Measurements from ENCODE around the gene KLF13.

The KLF13 gene

GRCh38 chr15:31381801-31382712 lies 55.4 kb downstream of the KLF13 start:
- DNase-seq (ENCODE audit: low read depth in 2 of 2): no peak

DNA sequence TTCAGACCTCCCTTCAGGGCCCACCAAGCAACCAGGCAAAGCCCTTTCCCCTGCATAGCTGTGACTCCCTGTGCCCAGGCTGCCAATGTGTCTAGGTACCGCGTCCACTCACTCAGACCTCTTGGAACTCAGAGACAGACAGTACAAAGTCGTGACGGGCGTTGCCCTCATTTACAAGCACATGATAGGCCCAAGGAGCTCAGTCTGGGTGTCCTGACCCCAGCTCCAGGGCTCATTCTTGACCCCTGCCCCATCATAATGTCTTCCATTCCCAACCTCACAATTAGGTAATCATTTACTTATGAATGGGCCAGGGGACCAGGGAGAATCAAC lies 56.0 kb downstream of the KLF13 start:
- no peak for DNase-seq (ENCODE audit: low read depth in 2 of 2)

- no peak for DNase-seq (ENCODE audit: low read depth in 2 of 2)
Measured at GRCh38 chr15:31383139-31383538, 56.5 kb downstream of the KLF13 start.

GRCh38 chr15:31384568-31384967 lies 57.9 kb downstream of the KLF13 start:
- DNase-seq (ENCODE audit: low read depth in 2 of 2): no peak

DNA sequence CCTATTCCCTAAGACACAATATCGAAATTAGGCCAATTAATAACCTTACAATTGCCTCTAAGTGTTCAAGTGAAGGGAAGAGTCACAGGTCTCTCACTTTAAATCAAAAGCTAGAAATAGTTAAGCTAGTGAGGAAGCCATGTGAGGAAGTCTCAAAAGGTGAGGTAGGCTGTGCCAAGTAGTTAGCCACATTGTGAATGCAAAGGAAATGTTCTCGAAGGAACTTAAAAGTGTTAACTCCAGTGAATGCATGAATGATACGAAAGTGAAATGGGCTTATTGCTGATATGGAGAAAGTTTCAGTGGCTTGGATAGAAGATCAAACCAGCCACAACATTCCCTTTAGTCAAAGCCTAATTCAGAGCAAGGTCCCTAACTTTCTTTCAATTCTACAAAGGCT lies 59.1 kb downstream of the KLF13 start:
- no peak for DNase-seq (ENCODE audit: low read depth in 2 of 2)

GRCh38 chr15:31387092-31387478 lies 60.5 kb downstream of the KLF13 start:
- no peak for DNase-seq (ENCODE audit: low read depth in 2 of 2)

DNA sequence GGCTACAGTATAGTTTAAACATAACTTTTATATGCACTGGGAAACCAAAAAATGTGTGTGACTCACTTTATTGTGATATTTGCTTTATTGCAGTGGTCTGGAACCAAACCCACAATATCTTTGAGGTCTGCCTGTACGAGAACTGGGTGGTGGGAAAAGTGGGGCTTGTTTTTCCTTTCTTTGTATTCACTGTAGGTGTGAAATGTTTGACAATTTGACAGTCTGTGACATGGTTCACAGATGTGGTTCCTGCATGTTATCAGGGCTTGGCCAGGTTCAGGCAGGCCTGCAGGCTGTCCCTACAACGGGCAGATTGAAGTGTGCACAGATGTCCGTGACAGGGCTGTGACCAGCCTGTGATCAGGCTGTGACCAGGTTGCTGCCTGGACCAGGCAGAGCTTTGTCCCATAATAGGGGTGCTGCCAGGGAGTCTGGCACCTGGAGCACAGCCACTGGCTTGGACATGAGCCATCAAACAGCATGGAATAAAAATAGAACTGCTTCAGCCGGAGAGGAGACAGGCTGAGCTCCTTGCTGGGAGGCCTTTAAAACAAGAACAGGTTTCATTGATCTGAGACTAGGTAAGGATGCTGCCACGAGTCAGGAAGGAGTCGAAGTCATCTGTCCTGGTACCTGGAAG lies 61.0 kb downstream of the KLF13 start:
- DNase-seq (ENCODE audit: low read depth in 2 of 2): no peak

DNA sequence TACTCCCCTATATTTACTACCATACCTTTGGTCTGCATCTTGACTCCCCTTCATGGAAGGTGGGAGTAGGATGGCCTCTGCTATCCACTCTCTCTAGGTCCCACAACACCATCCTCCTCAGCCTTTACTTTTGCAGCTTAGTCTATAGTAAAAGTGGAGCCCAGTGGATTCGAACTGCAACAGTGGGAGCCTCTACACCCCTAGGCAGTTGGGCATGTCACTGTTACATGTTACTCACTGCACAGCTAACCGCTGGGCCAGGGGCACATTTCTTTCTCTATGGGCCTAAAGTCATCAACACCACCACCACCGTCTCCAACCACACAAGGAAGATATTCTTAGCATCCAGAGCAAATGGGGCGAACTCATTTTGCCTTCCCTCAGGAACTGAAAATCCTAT lies 62.9 kb downstream of the KLF13 start:
- no peak for DNase-seq (ENCODE audit: low read depth in 2 of 2)

DNA sequence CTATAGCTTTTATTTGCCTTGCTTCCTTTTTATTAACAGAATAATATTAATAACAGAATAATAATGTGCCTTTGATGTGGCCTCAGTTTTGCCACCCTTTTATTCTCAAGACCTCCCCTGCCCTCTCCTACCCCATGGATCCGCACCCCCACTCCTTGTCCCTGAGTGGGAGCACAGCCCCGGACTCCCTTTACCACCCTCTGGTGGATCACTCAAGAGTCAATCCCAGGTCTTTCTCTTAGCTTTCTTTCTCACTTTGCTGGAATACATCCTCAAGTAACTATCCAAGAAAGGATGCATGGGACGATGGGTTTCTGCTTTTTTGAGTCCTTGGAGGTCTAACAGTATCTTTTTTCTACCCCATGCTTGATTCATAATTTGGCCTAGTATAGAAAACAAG lies 63.4 kb downstream of the KLF13 start:
- no peak for DNase-seq (ENCODE audit: low read depth in 2 of 2)

DNA sequence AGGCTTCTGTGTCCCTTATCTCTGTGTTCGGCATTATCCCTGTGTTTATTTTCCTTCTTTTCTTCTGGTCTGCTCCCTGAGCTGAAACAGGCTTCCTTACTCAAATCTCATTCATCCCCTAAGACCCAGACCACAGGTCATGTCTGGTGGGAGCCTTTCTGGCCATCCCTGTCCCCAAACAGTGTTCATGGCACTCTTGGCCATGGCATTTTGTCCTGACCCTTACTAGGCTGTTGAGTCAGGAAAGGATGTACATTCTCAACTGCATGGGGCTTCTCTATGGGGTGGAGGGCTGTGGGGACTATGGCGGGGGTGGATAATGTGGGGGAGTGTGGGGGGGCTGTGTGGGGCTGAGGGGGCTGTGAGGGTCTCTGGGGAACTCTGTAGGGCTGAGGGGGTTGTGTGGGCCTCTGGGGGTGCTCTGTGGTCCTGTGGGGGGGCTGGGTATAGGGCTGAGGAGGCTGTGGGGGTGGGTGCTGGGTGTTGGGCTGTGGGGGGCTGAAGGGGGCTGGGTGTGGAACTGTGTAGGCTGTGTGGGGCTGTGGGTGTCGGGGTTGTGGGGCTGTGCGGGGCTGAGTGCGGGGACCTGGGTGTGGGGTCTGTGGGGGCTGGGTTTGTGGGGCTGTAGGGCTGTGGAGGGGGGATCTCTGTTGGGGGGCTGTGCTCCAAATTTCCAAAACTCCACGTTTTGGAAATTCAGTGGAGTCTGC lies 64.3 kb downstream of the KLF13 start:
- no peak for DNase-seq (ENCODE audit: low read depth in 2 of 2)

DNA sequence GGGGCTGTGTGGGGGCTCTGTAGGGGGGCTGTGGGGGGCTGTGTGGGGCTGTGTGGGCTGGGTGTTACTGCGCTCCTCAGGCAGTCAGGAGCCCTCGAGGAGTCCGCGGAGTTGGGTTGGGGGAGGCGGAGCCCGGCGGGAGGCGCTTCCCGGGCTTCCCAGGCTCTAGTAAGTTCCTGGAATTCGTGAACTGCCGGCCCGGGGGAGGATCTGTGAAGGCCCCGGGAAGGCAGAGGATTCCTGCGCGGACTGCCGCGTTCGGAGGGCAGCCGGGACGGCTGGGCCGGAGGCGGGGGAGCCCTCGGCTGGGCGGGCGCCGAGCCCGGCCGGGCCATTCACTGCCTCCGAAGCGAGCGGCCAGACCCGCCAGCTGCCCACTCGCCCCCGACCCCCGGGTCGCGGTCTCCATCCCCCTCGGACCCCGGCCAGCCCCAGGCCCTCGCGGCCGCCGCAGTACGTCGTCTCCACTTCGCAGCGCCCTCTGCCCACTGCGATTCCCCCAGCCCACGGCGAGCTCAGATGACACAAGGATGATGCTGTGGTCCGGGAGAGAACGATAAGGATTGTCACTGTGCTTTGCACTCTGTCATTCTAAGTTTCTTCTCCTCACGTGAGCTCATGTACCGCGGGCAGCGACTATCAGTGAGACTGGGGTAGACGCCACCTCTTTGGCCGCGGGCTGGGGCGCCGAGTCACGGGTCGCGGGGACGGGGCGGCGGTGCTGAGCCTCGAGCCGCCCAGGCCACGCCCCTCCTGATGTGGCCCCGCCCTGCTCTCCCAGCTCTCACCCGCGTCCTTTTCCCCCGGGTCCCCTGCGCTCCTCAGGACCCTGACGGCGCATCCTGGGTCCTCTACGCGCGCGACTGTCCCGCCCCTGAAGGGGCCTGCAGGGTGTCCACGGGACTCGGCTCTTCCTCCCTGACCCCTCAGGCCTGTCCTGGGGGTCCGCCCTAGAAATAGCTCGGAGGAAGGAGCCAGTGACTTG lies 65.3 kb downstream of the KLF13 start:
- DNase-seq (ENCODE audit: low read depth in 2 of 2): peak; percentile 60 to 67

DNA sequence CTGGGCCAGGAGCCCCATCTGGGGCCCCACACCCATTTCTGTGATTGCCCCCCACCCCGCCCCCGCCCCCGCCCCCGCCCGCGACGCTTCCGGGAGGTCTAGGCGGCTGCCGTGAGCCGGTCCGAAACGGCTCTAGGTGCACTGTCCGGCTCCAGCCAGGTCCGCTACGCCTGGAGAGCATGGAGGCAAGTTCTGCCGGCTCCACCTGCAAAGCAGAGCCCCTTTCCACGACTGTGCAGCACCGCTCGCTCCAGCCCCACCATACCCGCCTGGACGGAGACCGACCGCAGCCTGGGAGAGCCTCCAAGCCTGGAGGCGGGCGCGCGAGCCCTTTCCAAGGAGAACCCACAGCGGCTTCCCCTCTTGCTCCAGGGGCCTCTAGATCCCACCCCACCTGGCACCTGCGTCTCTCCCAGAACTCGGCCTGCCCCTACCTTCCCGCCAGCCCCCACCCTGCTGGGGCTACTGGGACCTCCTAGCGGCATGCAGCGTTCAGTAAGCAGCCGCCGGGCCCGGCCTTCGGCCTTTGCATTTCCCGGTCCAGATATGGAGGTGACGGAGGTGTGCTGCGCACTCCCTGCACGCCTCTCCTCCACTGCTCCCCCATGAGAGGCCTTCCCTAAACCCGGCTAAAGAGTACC lies 66.2 kb downstream of the KLF13 start:
- DNase-seq (ENCODE audit: low read depth in 2 of 2): no peak

- DNase-seq (ENCODE audit: low read depth in 2 of 2): no peak
Measured at GRCh38 chr15:31393444-31394091, 66.9 kb downstream of the KLF13 start.

DNA sequence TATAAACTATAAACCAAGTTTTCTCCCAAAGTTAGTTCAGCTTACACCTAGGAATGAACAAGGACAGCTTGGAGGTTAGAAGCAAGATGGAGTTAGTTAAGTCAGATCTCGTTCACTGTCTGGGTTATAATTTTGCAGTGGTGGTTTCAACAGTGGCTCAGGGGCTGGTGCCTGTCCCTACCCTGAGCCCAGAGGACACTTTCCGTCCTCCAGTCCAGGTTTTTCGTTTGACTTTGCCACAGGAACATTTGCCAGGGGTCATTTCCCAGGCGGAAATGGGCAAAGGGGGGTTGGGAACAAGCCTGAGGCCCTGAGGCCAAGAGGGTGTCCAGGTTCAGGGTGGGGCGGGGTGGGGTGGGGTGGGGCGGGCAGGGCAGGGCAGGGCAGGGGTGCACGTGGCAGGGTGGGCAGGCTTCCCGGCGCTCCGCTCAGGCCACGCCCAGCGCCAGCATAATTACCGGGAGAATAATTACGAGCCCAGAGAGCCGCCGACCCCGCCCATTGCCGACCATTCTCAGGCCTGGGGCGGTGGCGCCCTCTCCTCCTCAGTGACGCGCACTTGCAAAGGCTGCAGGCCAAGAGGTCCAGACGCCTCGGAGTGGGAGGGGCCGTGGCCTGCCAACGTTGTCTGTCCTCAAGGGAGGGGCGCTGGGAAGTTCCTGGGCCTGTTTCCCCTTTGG lies 70.4 kb downstream of the KLF13 start:
- no peak for DNase-seq (ENCODE audit: low read depth in 2 of 2)

DNA sequence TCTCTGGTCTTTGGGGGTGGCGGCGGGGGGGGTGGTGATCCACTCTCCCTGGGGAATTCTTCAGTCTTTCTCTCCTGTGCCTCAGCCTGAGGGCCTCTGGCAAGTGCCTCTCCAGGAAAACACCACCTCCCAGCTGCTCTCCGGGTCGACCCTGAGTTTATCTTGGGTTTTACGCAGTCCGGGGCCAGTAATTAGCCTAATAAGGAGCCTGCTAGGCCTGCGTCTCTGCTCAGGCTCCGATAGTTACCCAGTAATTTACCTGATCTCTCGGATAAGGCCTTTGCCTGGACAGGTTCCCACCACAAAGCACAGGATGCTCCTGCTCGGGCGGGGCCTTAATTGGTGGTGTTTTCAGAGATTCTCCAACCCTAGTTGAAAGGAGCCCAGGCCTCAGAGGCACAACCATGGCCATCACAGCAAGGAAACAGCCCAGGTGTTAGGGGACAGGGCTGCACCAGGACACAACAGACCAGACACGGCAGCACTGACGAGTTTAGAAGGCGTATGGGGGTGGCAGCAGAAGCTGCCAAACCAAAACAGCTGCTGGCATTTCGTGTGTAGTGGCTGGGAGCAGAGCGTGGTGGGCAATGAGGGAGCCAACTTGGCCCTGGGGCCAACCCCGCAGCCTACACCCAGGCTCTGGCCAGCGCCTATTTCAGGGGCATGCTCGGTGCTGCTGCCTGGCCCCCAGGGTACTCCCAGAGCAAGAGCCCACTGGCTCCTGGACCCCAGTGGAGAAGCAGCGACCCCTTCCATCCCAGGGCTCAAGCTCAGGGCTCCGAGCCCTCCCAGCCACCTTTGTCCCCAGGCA lies 71.4 kb downstream of the KLF13 start:
- no peak for DNase-seq (ENCODE audit: low read depth in 2 of 2)

DNA sequence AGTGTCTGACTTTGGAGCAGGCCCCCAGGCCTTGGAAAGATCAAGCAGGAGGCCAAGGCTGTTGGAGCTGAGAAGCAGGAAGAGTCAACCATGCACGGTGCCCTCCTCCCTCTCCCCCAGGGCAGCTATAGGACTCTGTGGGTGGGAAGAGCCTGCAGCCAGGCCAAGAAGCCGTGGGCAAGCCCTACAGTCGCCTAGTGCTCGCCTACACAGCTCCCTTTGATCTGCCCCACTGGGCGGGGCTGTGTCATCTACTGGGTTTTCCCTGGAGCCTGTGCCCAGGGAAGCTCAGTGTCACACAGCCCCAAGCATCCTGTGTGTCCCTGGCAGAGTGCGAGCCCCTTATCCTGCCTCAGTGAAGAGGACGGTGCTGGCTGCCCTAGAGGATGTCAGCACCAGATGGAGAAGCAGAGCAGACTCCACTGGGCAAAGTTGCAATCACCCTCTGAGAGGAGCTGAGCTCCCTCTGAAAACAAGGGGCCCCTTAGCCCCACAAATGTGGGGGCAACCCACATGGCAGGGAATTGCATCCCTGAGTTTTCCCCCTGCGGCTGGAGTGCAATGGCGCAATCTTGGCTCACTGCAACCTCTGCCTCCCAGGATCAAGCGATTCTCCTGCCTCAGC lies 72.2 kb downstream of the KLF13 start:
- DNase-seq (ENCODE audit: low read depth in 2 of 2): no peak

DNA sequence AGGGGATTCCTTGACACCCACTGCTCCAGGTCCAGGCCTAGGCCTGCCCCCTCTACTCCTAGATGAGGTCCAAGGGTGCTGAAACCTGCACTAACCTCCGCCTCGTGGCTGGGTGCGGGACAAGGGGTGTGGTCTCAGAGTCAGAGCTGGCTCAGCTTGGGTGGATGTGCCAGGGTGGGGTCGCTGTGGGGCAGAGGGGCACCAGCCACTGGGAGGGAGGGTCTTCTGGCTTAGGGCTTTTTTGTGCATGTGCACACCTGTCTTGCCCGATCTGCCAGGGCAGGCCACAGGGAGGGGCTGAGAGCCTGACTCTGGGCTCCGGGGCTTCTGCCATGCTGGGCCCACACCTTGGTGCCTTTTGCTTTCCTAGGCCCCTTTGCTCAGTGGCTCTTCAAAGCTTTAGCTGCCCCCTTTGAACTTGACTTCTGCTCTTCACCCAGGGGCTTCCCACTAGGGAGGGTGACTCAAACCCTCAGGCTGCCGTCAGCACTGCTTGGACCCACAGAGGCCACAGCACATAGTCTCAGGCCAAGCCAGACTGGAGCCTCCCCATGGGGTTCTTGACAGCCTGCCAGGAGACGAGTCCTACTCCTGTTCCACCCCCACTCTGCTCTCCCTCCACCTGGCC lies 73.0 kb downstream of the KLF13 start:
- no peak for DNase-seq (ENCODE audit: low read depth in 2 of 2)

DNA sequence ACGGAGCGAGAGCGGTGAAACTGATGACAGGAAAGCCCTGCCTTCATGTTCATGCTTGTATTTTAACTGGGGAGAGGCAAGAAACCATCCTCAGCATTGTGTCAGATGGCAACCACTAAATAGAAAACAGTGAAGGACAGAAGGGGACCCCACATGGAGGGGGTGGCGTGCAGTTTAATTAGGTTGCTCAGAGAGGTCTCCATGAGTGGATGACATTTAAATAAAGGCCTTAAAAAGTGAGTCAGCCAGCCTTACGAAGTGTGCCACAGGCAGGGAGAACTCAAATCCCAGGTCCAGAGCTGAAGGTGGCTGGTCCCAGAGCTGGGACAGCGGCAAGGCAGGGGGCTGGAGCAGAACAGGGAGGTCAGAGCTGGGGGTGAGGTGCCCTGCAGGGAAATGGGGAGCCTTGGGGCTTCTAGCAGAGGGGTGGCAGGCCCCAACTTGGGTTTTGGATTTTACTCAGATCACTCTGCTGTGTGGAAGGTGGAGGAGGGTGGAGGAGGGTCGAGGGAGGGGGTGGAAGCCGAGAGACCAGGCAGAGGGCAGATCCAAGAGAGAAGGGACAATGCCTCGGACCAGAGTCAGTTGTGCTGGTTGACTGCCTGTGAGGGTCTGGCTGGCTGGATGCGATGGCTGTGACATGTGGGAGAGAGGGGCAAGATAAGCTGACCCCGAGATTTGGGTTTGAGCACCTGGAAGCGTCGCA lies 73.7 kb downstream of the KLF13 start:
- DNase-seq (ENCODE audit: low read depth in 2 of 2): no peak

All from stimulated activated CD8-positive, alpha-beta memory T cell treated with anti-CD3 and anti-CD28 coated beads, Interleukin-7, amount 100 ng/mL, for 1 hour (primary cell).